Effector CD4-positive, alpha-beta T cell (primary cell): ENCODE data around the gene MYLK4.

Experiments
- DNase-seq: peaks from one replicate; pipeline ENCODE4 v3.0.0-alpha.2; 2020

Gene MYLK4

GRCh38 chr6:2693231-2693630, 57.5 kb downstream of the MYLK4 start:
- DNase-seq = no peak

GRCh38 chr6:2688401-2689064, 62.2 kb downstream of the MYLK4 start:
- no peak for DNase-seq

- DNase-seq = no peak
Measured at GRCh38 chr6:2687456-2687855, 63.3 kb downstream of the MYLK4 start.

- no peak for DNase-seq
Measured at GRCh38 chr6:2686515-2686914, 64.2 kb downstream of the MYLK4 start.

GRCh38 chr6:2684766-2685754, 65.7 kb downstream of the MYLK4 start:
- DNase-seq = no peak

GRCh38 chr6:2684103-2684749, 66.5 kb downstream of the MYLK4 start:
- DNase-seq = no peak

- DNase-seq = no peak
Measured at GRCh38 chr6:2680264-2680922, 70.3 kb downstream of the MYLK4 start.

- no peak for DNase-seq
Measured at GRCh38 chr6:2677080-2677593, 73.6 kb downstream of the MYLK4 start.

GRCh38 chr6:2676048-2676447, 74.7 kb downstream of the MYLK4 start:
- no peak for DNase-seq

GRCh38 chr6:2674857-2675256, 75.9 kb downstream of the MYLK4 start:
- no peak for DNase-seq

GRCh38 chr6:2669067-2669700, 81.5 kb downstream of the MYLK4 start:
- DNase-seq = no peak

- DNase-seq = no peak
Measured at GRCh38 chr6:2667617-2668016, 83.1 kb downstream of the MYLK4 start.

- no peak for DNase-seq
Measured at GRCh38 chr6:2666906-2667575, 83.7 kb downstream of the MYLK4 start.

- DNase-seq = no peak
Measured at GRCh38 chr6:2665146-2666070, 85.3 kb downstream of the MYLK4 start.

- no peak for DNase-seq
Measured at GRCh38 chr6:2663123-2663522, 87.6 kb downstream of the MYLK4 start.

GRCh38 chr6:2661651-2662050, 89.1 kb downstream of the MYLK4 start:
- DNase-seq = no peak

- no peak for DNase-seq
Measured at GRCh38 chr6:2659882-2660281, 90.8 kb downstream of the MYLK4 start.

GRCh38 chr6:2659381-2659780, 91.3 kb downstream of the MYLK4 start:
- no peak for DNase-seq

GRCh38 chr6:2658788-2659187, 91.9 kb downstream of the MYLK4 start:
- no peak for DNase-seq

GRCh38 chr6:2656460-2657079, 94.2 kb downstream of the MYLK4 start:
- no peak for DNase-seq
